Osteoblast (primary cell): Measurements from ENCODE around the gene CBX3. TPM values are rescaled to one million over a fixed set of nuclear protein-coding genes. Genes with fewer than 3 reads are reported as not detected.
"Not testable (repeated sequence)": the region's sequence is repeated elsewhere in the genome, so short reads cannot be mapped to it uniquely, and the experiment has no call there.

Source experiments
- DNase-seq: peaks from one replicate; pipeline ENCODE4 v3.0.0; 2011; ENCODE audit warnings: low spot score, mixed read lengths; ENCODE audit not compliant: insufficient read length; ENCODE audit errors: missing footprints
- H2AFZ ChIP-seq: 2 replicates; pipeline ENCODE4 v1.6.0; 2011; ENCODE audit warnings: mild to moderate bottlenecking, low read length
- H3K27ac ChIP-seq: 2 replicates; pipeline ENCODE4 v1.5.1; 2011; ENCODE audit warnings: mild to moderate bottlenecking, low read depth, low read length, moderate library complexity
- H3K27me3 ChIP-seq: 2 replicates; pipeline ENCODE4 v1.6.0; 2012; ENCODE audit warnings: mild to moderate bottlenecking, control low read depth, inconsistent platforms, low read length, moderate library complexity; ENCODE audit not compliant: insufficient read depth
- H3K36me3 ChIP-seq: 2 replicates; pipeline ENCODE4 v1.5.1; 2011; ENCODE audit warnings: mild to moderate bottlenecking, low read length, control low read depth, moderate library complexity; ENCODE audit not compliant: insufficient read depth
- H3K4me1 ChIP-seq: 2 replicates; pipeline ENCODE4 v1.5.1; 2011; ENCODE audit warnings: mild to moderate bottlenecking, low read length, control low read depth, moderate library complexity; ENCODE audit not compliant: insufficient read depth
- H3K4me2 ChIP-seq: 2 replicates; pipeline ENCODE4 v1.6.0; 2011; ENCODE audit warnings: mild to moderate bottlenecking, low read length; ENCODE audit not compliant: insufficient read depth
- H3K4me3 ChIP-seq: fragments of 200-600 bp; sonication (generic); 3 replicates; pipeline ENCODE4 v1.5.1; 2012; ENCODE audit warnings: mild to moderate bottlenecking, low read length, inconsistent platforms; ENCODE audit not compliant: insufficient read depth
- H3K79me2 ChIP-seq: 2 replicates; pipeline ENCODE4 v1.6.0; 2012; ENCODE audit warnings: mild to moderate bottlenecking, low read length, control low read depth, inconsistent platforms; ENCODE audit not compliant: insufficient read depth
- H3K9me3 ChIP-seq: 2 replicates; pipeline ENCODE4 v1.5.1; 2011; ENCODE audit warnings: low read depth, low read length, control low read depth
- H4K20me1 ChIP-seq: 2 replicates; pipeline ENCODE4 v1.6.0; 2012; ENCODE audit warnings: mild to moderate bottlenecking, low read length, control low read depth; ENCODE audit not compliant: insufficient read depth
- CTCF ChIP-seq: IDR thresholded peaks from 2 replicates; pipeline ENCODE4 v1.5.1; 2011; ENCODE audit warnings: mild to moderate bottlenecking, low read depth, low read length, moderate library complexity; ENCODE audit errors: extremely low read depth
- total RNA-seq: library from RNA; depleted of rRNA; stranded (reverse); fragments of >200 nt; gene quantifications from 2 replicates; pipeline ENCODE4 v1.2.3, GENCODE V29; 2012

CBX3 gene
- total RNA-seq, 1 donor, result 142 TPM

- Histone ChIP-seq H3K4me2 (no peak overlapping the region), H3K9me3 (no peaks in the 10 kb centered on the region), H3K79me2 (no peaks in the 10 kb centered on the region), H3K4me3 (no peak overlapping the region), H3K4me1 (peaks cover 17% of the 10 kb centered on the region), H4K20me1 (no peaks in the 10 kb centered on the region), H3K27me3 (peaks cover 8% of the 10 kb centered on the region), H2AFZ (no peak overlapping the region), H3K27ac (no peak overlapping the region), H3K36me3 (no peaks in the 10 kb centered on the region)
- no peak for TF ChIP-seq CTCF
- no peak for DNase-seq
Measured at GRCh38 chr7:26157520-26158105, 43.9 kb upstream of the CBX3 start.

GRCh38 chr7:26159243-26159642 is 42.3 kb upstream of the CBX3 start:
- Histone ChIP-seq H4K20me1 (no peaks in the 10 kb centered on the region), H3K79me2 (no peaks in the 10 kb centered on the region), H3K36me3 (no peaks in the 10 kb centered on the region), H3K27me3 (no peaks in the 10 kb centered on the region), H3K4me1 (peaks cover 17% of the 10 kb centered on the region), H3K4me3 (no peak overlapping the region), H3K9me3 (no peaks in the 10 kb centered on the region), H2AFZ (no peak overlapping the region), H3K4me2 (no peak overlapping the region), H3K27ac (no peak overlapping the region)
- DNase-seq, result no peak
- TF ChIP-seq CTCF, result no peak

- no peak for DNase-seq
- Histone ChIP-seq H3K4me3 (no peak overlapping the region), H3K36me3 (no peaks in the 10 kb centered on the region), H3K27me3 (no peaks in the 10 kb centered on the region), H2AFZ (no peak overlapping the region), H3K79me2 (no peaks in the 10 kb centered on the region), H4K20me1 (no peaks in the 10 kb centered on the region), H3K4me2 (no peak overlapping the region), H3K4me1 (peaks cover 10% of the 10 kb centered on the region), H3K9me3 (no peaks in the 10 kb centered on the region), H3K27ac (no peak overlapping the region)
- TF ChIP-seq CTCF, result no peak
Measured at GRCh38 chr7:26160896-26161295, 40.6 kb upstream of the CBX3 start.

GRCh38 chr7:26162431-26162830 is 39.1 kb upstream of the CBX3 start:
- Histone ChIP-seq H3K27me3 (no peaks in the 10 kb centered on the region), H3K9me3 (no peaks in the 10 kb centered on the region), H3K4me3 (no peak overlapping the region), H2AFZ (no peak overlapping the region), H3K27ac (no peak overlapping the region), H3K4me2 (no peak overlapping the region), H4K20me1 (no peaks in the 10 kb centered on the region), H3K79me2 (no peaks in the 10 kb centered on the region), H3K4me1 (no peaks in the 10 kb centered on the region), H3K36me3 (no peaks in the 10 kb centered on the region)
- no peak for DNase-seq
- TF ChIP-seq CTCF, result no peak

- DNase-seq, H3K27me3 ChIP-seq, H3K4me2 ChIP-seq, H3K4me3 ChIP-seq, H4K20me1 ChIP-seq, H2AFZ ChIP-seq, H3K36me3 ChIP-seq, H3K79me2 ChIP-seq, H3K9me3 ChIP-seq, H3K4me1 ChIP-seq, H3K27ac ChIP-seq: not testable (repeated sequence)
Measured at GRCh38 chr7:26163804-26164203, 37.7 kb upstream of the CBX3 start.
